Brain microvascular endothelial cell (primary cell): ENCODE data around the gene CDH22.

Experiments
- DNase-seq: peaks from one replicate; pipeline ENCODE4 v3.0.0-alpha.2; 2020
- H3K27ac ChIP-seq: fragments of 250-450 bp; sonication (Bioruptor Pico); 2 replicates; pipeline ENCODE4 v1.5.1; 2020; ENCODE audit warnings: mild to moderate bottlenecking, moderate library complexity
- H3K27me3 ChIP-seq: fragments of 250-450 bp; sonication (Bioruptor Pico); replicated peaks from 2 replicates; pipeline ENCODE4 v1.5.1; 2020; ENCODE audit warnings: mild to moderate bottlenecking
- H3K36me3 ChIP-seq: fragments of 250-450 bp; sonication (Bioruptor Pico); replicated peaks from 2 replicates; pipeline ENCODE4 v1.5.1; 2020; ENCODE audit warnings: mild to moderate bottlenecking
- H3K4me3 ChIP-seq: 2 replicates; pipeline ENCODE4 v1.5.1; 2011; ENCODE audit warnings: low read depth, mild to moderate bottlenecking, control low read depth, low read length, moderate library complexity
- CTCF ChIP-seq: IDR thresholded peaks from 2 replicates; pipeline ENCODE4 v1.5.1; 2011; ENCODE audit warnings: low read depth, mild to moderate bottlenecking, moderate library complexity, low read length, control low read depth, inconsistent platforms; ENCODE audit errors: missing control alignments
- in situ Hi-C: cut with HindIII; loops from 2 replicates; pipeline ENCODE4 v1.10.0; 2017; ENCODE audit warnings: low sequenced_read_pairs, low pct_ligation_motif_present

The CDH22 gene

DNA sequence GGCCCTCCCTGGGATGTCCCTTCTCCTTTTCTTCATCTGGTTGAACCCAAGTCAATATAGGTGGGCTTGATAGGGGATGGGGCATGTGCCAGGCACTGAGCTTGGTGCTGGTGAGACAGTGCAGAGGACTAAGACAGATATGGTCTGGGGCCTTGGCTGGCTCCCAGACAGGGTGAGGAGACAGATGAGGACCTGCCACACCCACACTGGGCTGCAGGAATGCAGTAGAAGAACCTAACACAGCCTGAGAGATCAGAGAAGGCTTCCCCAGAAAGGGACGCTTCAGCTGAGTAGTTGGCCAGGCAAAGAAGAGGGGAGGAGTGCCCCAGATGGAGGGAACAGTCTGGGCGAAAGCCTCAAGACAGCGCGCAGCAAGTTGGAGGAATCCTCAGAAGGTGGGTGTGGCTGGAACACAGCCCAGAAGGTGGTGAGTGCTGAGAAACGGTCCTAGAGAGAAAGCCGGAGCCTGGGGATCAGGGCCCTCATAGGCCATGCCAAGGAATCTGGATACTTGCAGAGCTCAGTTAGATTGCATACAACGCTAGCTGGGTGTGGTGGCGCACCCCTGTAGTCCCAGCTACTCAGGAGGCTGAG, 163.8 kb downstream of the CDH22 start:
- no peak for TF ChIP-seq CTCF
- no peak overlapping the region for H3K4me3 ChIP-seq
- in situ Hi-C loops, result no loop called here
- no peak overlapping the region for H3K27ac ChIP-seq
- no peak for DNase-seq
- H3K36me3 ChIP-seq, result no peaks in the 10 kb centered on the region
- H3K27me3 ChIP-seq, result peaks cover 12% of the 10 kb centered on the region

DNA sequence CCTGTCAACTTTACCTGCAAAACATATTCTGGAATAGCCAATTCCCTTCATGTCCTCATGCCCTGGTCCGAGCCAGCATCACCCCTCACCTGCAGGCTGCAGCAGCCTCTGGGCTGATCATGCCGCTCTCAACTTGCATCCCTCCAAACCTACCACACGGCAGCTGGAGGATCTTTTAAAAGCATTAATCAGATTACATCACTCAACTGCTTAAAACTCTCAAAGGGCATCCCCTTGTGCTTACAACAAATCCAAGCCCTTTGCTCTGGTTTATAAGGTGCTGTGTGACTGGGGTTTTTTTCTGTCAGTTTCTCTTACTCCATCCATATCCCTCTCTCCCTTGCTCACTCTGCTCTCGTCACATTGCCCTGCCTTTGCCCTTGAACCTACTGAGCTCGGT, 166.2 kb downstream of the CDH22 start:
- peaks cover 15% of the 10 kb centered on the region for H3K27me3 ChIP-seq
- no peak overlapping the region for H3K4me3 ChIP-seq
- in situ Hi-C loops, result no loop called here
- DNase-seq, result no peak
- no peaks in the 10 kb centered on the region for H3K36me3 ChIP-seq
- no peak for TF ChIP-seq CTCF
- H3K27ac ChIP-seq, result no peak overlapping the region

DNA sequence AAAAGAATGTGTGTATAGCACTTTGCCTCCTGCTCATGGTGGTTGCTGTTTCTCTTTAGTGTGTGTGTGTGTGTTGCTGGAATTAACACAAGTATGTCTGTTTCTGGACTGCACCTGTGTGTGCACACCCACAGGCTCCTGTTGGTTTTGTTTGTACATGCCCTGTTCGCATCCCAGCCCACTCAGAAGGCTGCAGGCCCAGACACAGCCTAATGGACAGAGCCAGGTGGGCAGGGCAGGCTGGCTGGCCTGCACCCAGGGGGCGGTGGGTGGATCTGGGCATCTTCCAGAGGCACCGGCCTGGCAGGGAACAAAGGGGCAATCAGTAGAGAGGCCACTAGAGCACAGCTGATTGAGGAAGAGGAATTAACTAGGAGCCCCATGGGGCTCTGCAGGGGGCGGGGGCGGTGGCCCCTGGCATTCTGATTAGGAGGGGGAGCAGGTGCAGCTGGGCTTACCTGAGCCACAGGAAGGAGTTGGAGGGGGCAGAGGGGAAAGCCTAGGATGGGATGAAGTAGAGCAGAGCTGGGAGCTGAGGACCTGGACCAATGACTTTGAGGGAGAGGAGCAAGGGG, 168.3 kb downstream of the CDH22 start:
- H3K27me3 ChIP-seq, result peaks cover 16% of the 10 kb centered on the region
- no peak overlapping the region for H3K4me3 ChIP-seq
- TF ChIP-seq CTCF, result no peak
- H3K27ac ChIP-seq, result no peak overlapping the region
- in situ Hi-C loops, result no loop called here
- no peak for DNase-seq
- H3K36me3 ChIP-seq, result no peaks in the 10 kb centered on the region

DNA sequence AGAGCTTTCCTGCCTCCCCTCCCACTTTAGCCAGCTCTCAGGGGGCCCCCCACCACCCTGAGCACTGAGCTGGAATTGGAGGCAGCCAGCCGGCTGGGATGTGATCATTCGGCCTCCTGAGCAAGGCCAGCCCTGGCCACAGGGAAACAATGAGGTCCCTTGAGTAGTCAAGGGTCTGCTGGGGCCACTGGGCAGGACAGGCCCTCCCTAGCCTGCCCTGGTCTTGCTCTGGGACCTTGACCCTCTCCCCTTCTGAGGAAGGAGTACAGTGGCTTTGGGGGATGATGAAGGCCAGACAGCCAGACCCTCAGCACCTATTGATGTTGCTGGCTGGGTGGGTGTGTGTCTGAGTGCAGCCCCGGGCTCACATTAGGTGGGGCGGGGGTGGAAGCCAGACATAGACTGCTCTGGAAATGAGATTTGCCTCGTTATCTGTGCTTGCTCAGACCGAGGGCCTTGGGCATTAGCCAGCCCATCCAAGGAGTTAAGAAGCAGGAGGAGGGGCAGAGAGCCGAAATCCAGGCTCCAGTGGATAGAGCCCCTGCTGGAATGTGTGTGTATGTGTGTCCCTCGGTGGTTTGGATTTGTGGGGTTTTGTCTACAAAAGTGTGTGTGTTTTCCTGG, 168.9 kb downstream of the CDH22 start:
- no peak overlapping the region for H3K4me3 ChIP-seq
- TF ChIP-seq CTCF, result no peak
- H3K27me3 ChIP-seq, result peaks cover 16% of the 10 kb centered on the region
- in situ Hi-C loops, result no loop called here
- H3K36me3 ChIP-seq, result no peaks in the 10 kb centered on the region
- DNase-seq, result no peak
- no peak overlapping the region for H3K27ac ChIP-seq

DNA sequence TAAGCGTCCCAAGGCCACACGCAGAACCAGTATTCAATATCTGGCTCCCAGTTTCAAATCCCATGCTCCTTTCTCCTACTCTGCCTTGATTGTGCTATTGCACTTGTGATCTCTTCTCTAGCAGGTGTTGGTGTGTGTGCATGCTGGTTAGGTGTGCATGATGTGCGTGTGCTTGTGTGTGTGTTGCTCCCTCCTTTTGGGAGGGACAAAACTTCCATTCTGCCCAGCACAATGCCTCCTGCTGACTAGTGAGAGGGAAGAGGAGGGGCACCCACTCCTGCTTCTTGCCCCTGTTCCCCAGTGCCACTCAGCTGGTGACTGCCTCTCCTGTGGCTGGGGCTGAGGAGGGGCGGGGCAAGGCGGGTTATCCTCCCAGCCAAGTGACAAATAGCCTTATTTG, 170.5 kb downstream of the CDH22 start:
- Histone ChIP-seq H3K4me3 (no peak overlapping the region), H3K36me3 (no peaks in the 10 kb centered on the region), H3K27me3 (peaks cover 17% of the 10 kb centered on the region), H3K27ac (no peak overlapping the region)
- in situ Hi-C loops, result no loop called here
- no peak for TF ChIP-seq CTCF
- no peak for DNase-seq
